K562 (cell line): ENCODE results near the gene FAM193A. TPM values are rescaled to one million over a fixed set of nuclear protein-coding genes. Genes with fewer than 3 reads are reported as not detected.

Source experiments
- BCLAF1 ChIP-seq, 2 experiments: fragments of 450-650 bp in 1 of 2; IDR thresholded peaks; 2 replicates each; pipeline ENCODE4 v1.6.1; 2011 to 2017; ENCODE audit warnings: low read depth in 2 of 2, antibody characterized with exemption in 1 of 2, borderline replicate concordance in 1 of 2, low read length in 1 of 2, mild to moderate bottlenecking in 1 of 2, mixed read lengths in 1 of 2; ENCODE audit not compliant: control insufficient read depth in 1 of 2
- BHLHE40 ChIP-seq: IDR thresholded peaks from 2 replicates; pipeline ENCODE4 v1.6.1; 2011; ENCODE audit warnings: low read length, improper control_type of control experiment
- CREB3L1 ChIP-seq: fragments of 450-650 bp; IDR thresholded peaks from 2 replicates; pipeline ENCODE4 v1.6.1; 2014; ENCODE audit warnings: low read depth, mild to moderate bottlenecking, moderate library complexity, borderline replicate concordance
- FOXJ2 ChIP-seq: fragments of 200-800 bp; sonication (Bioruptor generic); IDR thresholded peaks from 2 replicates; pipeline ENCODE4 v1.6.1; 2016; ENCODE audit warnings: missing genetic modification characterization, missing compliant biosample characterization
- HDAC6 ChIP-seq: IDR thresholded peaks from 2 replicates; pipeline ENCODE4 v1.6.1; 2012; ENCODE audit warnings: low read depth, mild to moderate bottlenecking, control low read depth, inconsistent platforms, low read length, moderate library complexity
- IRF9 ChIP-seq: fragments of 450-650 bp; IDR thresholded peaks from 2 replicates; pipeline ENCODE4 v1.6.1; 2016; ENCODE audit warnings: missing biosample characterization, missing genetic modification characterization
- KDM5B ChIP-seq: fragments of 200-600 bp; sonication (generic); IDR thresholded peaks from 2 replicates; pipeline ENCODE4 v1.6.1; 2012; ENCODE audit warnings: low read depth, mild to moderate bottlenecking, moderate library complexity, low read length, control low read depth, inconsistent platforms; ENCODE audit not compliant: insufficient replicate concordance
- MNT ChIP-seq, 2 experiments: fragments of 450-650 bp; conservative IDR thresholded peaks; 2 replicates each; pipeline ENCODE4 v1.6.1; 2017; ENCODE audit warnings: mild to moderate bottlenecking in 2 of 2, moderate library complexity in 2 of 2
- TGIF2 ChIP-seq: sonication (generic); formaldehyde crosslinking; IDR thresholded peaks from 2 replicates; pipeline ENCODE4 v1.8.1; 2022; ENCODE audit warnings: mild to moderate bottlenecking, missing genetic modification reagents, moderate library complexity
- USF1 ChIP-seq: sonication (generic); formaldehyde crosslinking; IDR thresholded peaks from 2 replicates; pipeline ENCODE4 v1.9.0; 2022; ENCODE audit warnings: mild to moderate bottlenecking, missing genetic modification reagents
- ZBTB49 ChIP-seq: sonication (generic); formaldehyde crosslinking; IDR thresholded peaks from 2 replicates; pipeline ENCODE4 v1.8.0; 2022; ENCODE audit warnings: missing genetic modification reagents, mild to moderate bottlenecking, borderline replicate concordance
- ZNF444 ChIP-seq: fragments of 250-450 bp; sonication (Bioruptor Pico); IDR thresholded peaks from 2 replicates; pipeline ENCODE4 v1.4.0; 2020; ENCODE audit warnings: mild to moderate bottlenecking, moderate library complexity
- ZNF551 ChIP-seq: fragments of 250-450 bp; sonication (Bioruptor Pico); IDR thresholded peaks from 2 replicates; pipeline ENCODE4 v1.5.0; 2021; ENCODE audit warnings: mild to moderate bottlenecking, moderate library complexity
- ZSCAN29 ChIP-seq: fragments of 450-650 bp; IDR thresholded peaks from 2 replicates; pipeline ENCODE4 v1.6.1; 2017
- ZZZ3 ChIP-seq: fragments of 450-650 bp; IDR thresholded peaks from 2 replicates; pipeline ENCODE4 v1.6.1; 2016; ENCODE audit warnings: antibody characterized with exemption, mild to moderate bottlenecking, moderate library complexity
- polyA plus RNA-seq, 8 experiments: library from polyadenylated mRNA; depleted of rRNA in 4 of 8; stranded (reverse) in 5 of 8; unstranded in 3 of 8; fragments of >200 nt; fragmentation: Nextera tagmentation in 2 of 8; fragmentation: Illumina TruSeq in 1 of 8; extraction: Ambion mirVana in 2 of 8; extraction: Trizol in 1 of 8; gene quantifications; 2 replicates each; pipeline versions ENCODE4 v1.2.1 to v1.2.3, GENCODE V29; 2011 to 2014; ENCODE audit warnings: inconsistent platforms in 1 of 8, missing spikeins in 1 of 8
- total RNA-seq, 7 experiments: library from RNA; depleted of rRNA in 6 of 7; stranded (reverse); fragments of >200 nt in 6 of 7; fragmentation: Illumina TruSeq in 2 of 7; extraction: Trizol in 2 of 7; gene quantifications; 2 replicates each; pipeline versions ENCODE4 v1.2.1 to v1.2.3, GENCODE V29; 2011 to 2021; ENCODE audit warnings: low replicate concordance in 1 of 7

Gene FAM193A
- total and polyA plus RNA-seq, 9 of the 15 experiments (the other 6 are each of a cell fraction or from before 2014, with no cell fraction given) = 0.46 to 24.6 (median 9.6) TPM

- TF ChIP-seq USF1 (no peak), TGIF2 (CRISPR knock-in tag) (no peak), ZSCAN29 (no peak), ZBTB49 (CRISPR knock-in tag) (no peak), BCLAF1 (IDR thresholded peaks at IDR 0.05; ENCODE audit: borderline replicate concordance in 1 of 2, control insufficient read depth in 1 of 2, low read depth in 2 of 2, low read length in 1 of 2) (0 out of 4 replicates have a peak, but pooled peaks of 1 of the 2 experiments have one; percentile 18), KDM5B (peak; percentile 81), FOXJ2 (no peak), CREB3L1 (peak; percentile 55; the same call in 1 of the 2 replicates), ZNF444 (CRISPR knock-in tag) (no peak), IRF9 (no peak), BHLHE40 (0 out of 2 replicates have a peak, but pooled peaks have one; percentile 9), ZNF551 (CRISPR knock-in tag) (no peak), MNT (conservative IDR thresholded peaks at IDR 0.05) (no peak; a peak in 1 of 4 replicates), ZZZ3 (no peak), HDAC6 (no peak)
Measured at GRCh38 chr4:2755821-2756690, 219.6 kb downstream of the FAM193A start, which contains the start of gene TNIP2 (continued).
